Measurements from ENCODE around the gene MAGEB1. TPM values are rescaled to one million over a fixed set of nuclear protein-coding genes. Genes with fewer than 3 reads are reported as not detected.
A peak's percentile ranks its signal among the peaks of the same experiment; 100 is the strongest.

The MAGEB1 gene
- total RNA-seq (2016; rRNA removed; fragmentation: Illumina TruSeq; extraction: Trizol) (not detected in 2 replicates), polyA plus RNA-seq (2011; rRNA removed) (not detected in 2 replicates), polyA minus RNA-seq (2011; rRNA and poly(A)+ RNA removed; ENCODE audit: low replicate concordance) (not detected in 2 replicates), Bru-seq, nascent RNA (not detected), BruChase-seq, experiment 1, labeled RNA remaining after a 6-hour chase (not detected), BruChase-seq, experiment 2, labeled RNA remaining after a 2-hour chase (not detected)
- not detected in 2 replicates for total RNA-seq (2016; cell fraction: cytosol; rRNA removed; fragmentation: Illumina TruSeq; extraction: Trizol; ENCODE audit: low read depth)
- not detected in 2 replicates for total RNA-seq (2016; cell fraction: insoluble cytoplasmic fraction; rRNA removed; fragmentation: Illumina TruSeq; extraction: Trizol)
- total RNA-seq (2016; cell fraction: membrane; rRNA removed; fragmentation: Illumina TruSeq; extraction: Trizol) = not detected in 2 replicates
- not detected in 2 replicates for total RNA-seq (2016; cell fraction: nucleus; rRNA removed; fragmentation: Illumina TruSeq; extraction: Trizol)
- not detected in 2 replicates for polyA plus RNA-seq (2011; cell fraction: cytosol; rRNA removed)
- polyA plus RNA-seq (2011; cell fraction: nucleus; rRNA removed) = not detected in 2 replicates
- not detected in 2 replicates for polyA plus RNA-seq (2012)
- polyA plus RNA-seq (2016; cell fraction: cytosol; fragmentation: Illumina TruSeq; extraction: Trizol; ENCODE audit: low read depth) = not detected in 2 replicates
- not detected in 2 replicates for polyA plus RNA-seq (2016; cell fraction: insoluble cytoplasmic fraction; fragmentation: Illumina TruSeq; extraction: Trizol; ENCODE audit: low read depth)
- not detected in 2 replicates for polyA plus RNA-seq (2016; cell fraction: membrane; fragmentation: Illumina TruSeq; extraction: Trizol; ENCODE audit: low read depth)
- not detected in 2 replicates for polyA plus RNA-seq (2016; cell fraction: nucleus; fragmentation: Illumina TruSeq; extraction: Trizol; ENCODE audit: insufficient read depth, low read depth)
- polyA minus RNA-seq (2011; cell fraction: cytosol; rRNA and poly(A)+ RNA removed) = not detected in 2 replicates
- polyA minus RNA-seq (2011; cell fraction: nucleus; rRNA and poly(A)+ RNA removed) = not detected in 2 replicates
- long read RNA-seq, experiment 1 = 0 reads
- long read RNA-seq, experiment 2 = 0 reads

- in situ Hi-C loops (cut with HindIII; ENCODE audit: extremely low pct_ligation_motif_present, low pct_unique_long_range_greater_than_20kb) (no loop called here), intact Hi-C loops (cut with micrococcal nuclease; ENCODE audit: unreplicated experiment) (no loop called here)
- FAIRE-seq (no peak), ATAC-seq (peak; percentile 85), DNase-seq (ENCODE audit: low spot score) (peak; percentile 8)
- no peak within 1 kb of the TSS for H3K27ac ChIP-seq (ENCODE audit: extremely low read length, insufficient read depth, low read length)
- no peaks in the 10 kb centered on the region for H4K20me1 ChIP-seq (ENCODE audit: insufficient read depth, low read length)
- peak within 1 kb of the TSS; percentile 7; the same call in 1 of the 2 replicates for H3K4me2 ChIP-seq (ENCODE audit: low read depth, low read length)
- H3K4me1 ChIP-seq (ENCODE audit: insufficient read depth, low read length) = no peaks in the 10 kb centered on the region
- no peak within 1 kb of the TSS for H2AFZ ChIP-seq (ENCODE audit: low read length)
- no peak within 1 kb of the TSS for H3K4me3 ChIP-seq (replicated peaks in 1 of 3; ENCODE audit: insufficient read depth in 1 of 3, low read depth in 2 of 3, low read length in 3 of 3)
- CTCF ChIA-PET (ENCODE audit: low intra/inter-chr PET ratio, low total read pairs) = no interaction called here
- WGBS (ENCODE audit: low lambda C conversion rate) = 93% methylated on average over 2 of the region's 38 CpGs
- BruUV-seq (replicated peaks) = no TSS peak
- no peak within 1 kb of the TSS for H3K9ac ChIP-seq (ENCODE audit: insufficient read depth, low read depth, low read length)
- POLR2A ChIA-PET = no interaction called here
- TF ChIP-seq SIX4 (CRISPR knock-in tag; IDR thresholded peaks at IDR 0.05) (no peak), GABPA (IDR thresholded peaks at IDR 0.05; ENCODE audit: low read depth, low read length) (0 out of 2 replicates have a peak, but pooled peaks have one; percentile 11), GABPA (CRISPR knock-in tag; IDR thresholded peaks at IDR 0.05; ENCODE audit: low read depth) (no peak), PTBP1 (IDR thresholded peaks at IDR 0.05; ENCODE audit: low read depth, low read length, poor library complexity, severe bottlenecking) (no peak), ZBTB33 (CRISPR knock-in tag; IDR thresholded peaks at IDR 0.05) (0 out of 2 replicates have a peak, but pooled peaks have one; percentile 37), POLR2AphosphoS2 (IDR thresholded peaks at IDR 0.05; ENCODE audit: low read depth, low read length) (no peak), POLR2G (IDR thresholded peaks at IDR 0.05; ENCODE audit: low read depth, low read length) (no peak), PHF5A (CRISPR knock-in tag; IDR thresholded peaks at IDR 0.05; ENCODE audit: low read depth, unreplicated experiment) (no peak), CTCF (CRISPR knock-in tag; IDR thresholded peaks at IDR 0.05) (0 out of 2 replicates have a peak, but pooled peaks have one; percentile 9)
- H3K27me3 ChIP-seq (ENCODE audit: control insufficient read depth in 1 of 2, insufficient read depth in 2 of 2, low read length in 2 of 2) = no peaks in the 10 kb centered on the region
- H3K36me3 ChIP-seq (replicated peaks in 1 of 2; ENCODE audit: control insufficient read depth in 1 of 2, insufficient read depth in 2 of 2, low read length in 2 of 2) = no peaks in the 10 kb centered on the region
- H3K9me3 ChIP-seq (ENCODE audit: low read length) = no peaks in the 10 kb centered on the region
- H3K79me2 ChIP-seq (ENCODE audit: insufficient read depth, low read length) = no peaks in the 10 kb centered on the region
Observed at GRCh38 chrX:30246769-30247489, at the start of gene MAGEB1. TSS of gene MAGEB1 (plus strand) at chrX:30247146. CDS start at chrX:30250494, 3,348 bp downstream.
